Measurements from ENCODE around the gene SLC22A5.

SLC22A5 gene

GRCh38 chr5:132368186-132368585 is 1.3 kb upstream of the SLC22A5 start:
- DNase-seq: no peak

- DNase-seq: no peak
Observed at GRCh38 chr5:132369007-132369473, 470 bp upstream of the SLC22A5 start.

GRCh38 chr5:132370181-132370970 is 866 bp downstream of the SLC22A5 start:
- DNase-seq: no peak

GRCh38 chr5:132370971-132371602 is 1.6 kb downstream of the SLC22A5 start:
- DNase-seq: no peak

- no peak for DNase-seq
Observed at GRCh38 chr5:132371603-132371994, 2.1 kb downstream of the SLC22A5 start.

GRCh38 chr5:132372127-132372526 is 2.6 kb downstream of the SLC22A5 start:
- no peak for DNase-seq

GRCh38 chr5:132372542-132372941 is 3.0 kb downstream of the SLC22A5 start:
- no peak for DNase-seq

- no peak for DNase-seq
Observed at GRCh38 chr5:132375957-132376356, 6.4 kb downstream of the SLC22A5 start.

GRCh38 chr5:132376694-132377641 is 7.5 kb downstream of the SLC22A5 start:
- DNase-seq: no peak

GRCh38 chr5:132377738-132378137 is 8.2 kb downstream of the SLC22A5 start:
- no peak for DNase-seq

GRCh38 chr5:132378580-132378979 is 9.1 kb downstream of the SLC22A5 start:
- no peak for DNase-seq

GRCh38 chr5:132380047-132380446 is 10.5 kb downstream of the SLC22A5 start:
- DNase-seq: no peak

- no peak for DNase-seq
Observed at GRCh38 chr5:132380741-132381140, 11.2 kb downstream of the SLC22A5 start.

- DNase-seq: no peak
Observed at GRCh38 chr5:132381614-132382013, 12.1 kb downstream of the SLC22A5 start.

GRCh38 chr5:132383261-132383660 is 13.8 kb downstream of the SLC22A5 start:
- DNase-seq: no peak

- no peak for DNase-seq
Observed at GRCh38 chr5:132383984-132384383, 14.5 kb downstream of the SLC22A5 start.

GRCh38 chr5:132384506-132385050 is 15.1 kb downstream of the SLC22A5 start:
- no peak for DNase-seq

- DNase-seq: no peak
Observed at GRCh38 chr5:132385326-132386105, 16.0 kb downstream of the SLC22A5 start.

GRCh38 chr5:132386644-132387286 is 17.3 kb downstream of the SLC22A5 start:
- DNase-seq: no peak

- DNase-seq: no peak
Observed at GRCh38 chr5:132387640-132388117, 18.2 kb downstream of the SLC22A5 start.
